Ovary (tissue), 9 donors: ENCODE data around the gene IGDCC3. TPM values are rescaled to one million over a fixed set of nuclear protein-coding genes. Genes with fewer than 3 reads are reported as not detected.

Experiments used
- DNase-seq, 5 donors: peaks; one replicate each; pipeline ENCODE4 v3.0.0-alpha.2; 2019 to 2020
- H3K27ac ChIP-seq, 2 donors: fragments of 200-600 bp; one replicate each; pipeline versions ENCODE4 v1.5.1 to v1.8.0; 2019 to 2022
- H3K27me3 ChIP-seq: fragments of 200-600 bp; one replicate; pipeline ENCODE4 v1.8.0; 2022
- H3K36me3 ChIP-seq: fragments of 200-600 bp; sonication (generic); one replicate; pipeline ENCODE4 v1.5.1; 2019
- H3K4me1 ChIP-seq: one replicate; pipeline ENCODE4 v1.8.1; 2013; ENCODE audit warnings: mild to moderate bottlenecking, moderate library complexity; ENCODE audit not compliant: insufficient read depth
- H3K4me3 ChIP-seq: fragments of 200-600 bp; sonication (generic); one replicate; pipeline ENCODE4 v1.5.1; 2017
- H3K9me3 ChIP-seq, 2 donors: fragments of 200-600 bp in 1 of 2; sonication (generic) in 1 of 2; one replicate each; pipeline versions ENCODE4 v1.5.1 to v1.8.1; 2013 to 2019; ENCODE audit warnings: mild to moderate bottlenecking in 1 of 2, moderate library complexity in 1 of 2
- EP300 ChIP-seq: sonication (generic); formaldehyde crosslinking; IDR thresholded peaks from one replicate; pipeline ENCODE4 v1.6.1; 2017; ENCODE audit warnings: antibody characterized with exemption
- POLR2A ChIP-seq: fragments of 450-650 bp; IDR thresholded peaks from one replicate; pipeline ENCODE4 v1.6.1; 2017; ENCODE audit warnings: antibody characterized with exemption, mild to moderate bottlenecking, moderate library complexity
- WGBS, 3 donors: extraction: QIAGEN DNeasy Blood & Tissue Kit in 1 of 3; methylation state at CpG; one replicate each; pipeline versions ENCODE4 v1.1.5 to v1.1.7; 2013 to 2017; 5-methylcytosine and 5-hydroxymethylcytosine counted together
- intact Hi-C, 4 donors: fragments of 100-400 bp; cut with DNase I; formaldehyde crosslinking; loops; one replicate each; pipeline versions ENCODE4 v1.11.0 to v1.15.1; 2022 to 2023
- polyA plus RNA-seq, 2 donors: library from polyadenylated mRNA; stranded (reverse); fragments of 200-250 nt in 1 of 2; fragments of 350-450 nt in 1 of 2; fragmentation: Illumina TruSeq in 1 of 2; extraction: RNeasy Lipid Tissue Mini Kit (QIAGEN cat#74804) in 1 of 2; gene quantifications; one replicate each; pipeline ENCODE4 v1.2.3, GENCODE V29; 2013 to 2014
- total RNA-seq, 7 donors: library from RNA; depleted of rRNA in 2 of 7; stranded (reverse); fragments of >200 nt in 2 of 7; fragmentation: NEBNext Ultra II Directional in 3 of 7; extraction: Animal tissue kit (Norgen Biotek cat#: 25700) in 3 of 7; gene quantifications; one replicate each; pipeline versions ENCODE4 v1.1.0 to v1.2.4, GENCODE V29; 2016 to 2023
- TF ChIP-seq, protein P1 (sequence below), 3 donors: fragments of 450-650 bp in 2 of 3; fragments of 200-600 bp in 1 of 3; IDR thresholded peaks; one replicate each; pipeline versions ENCODE4 v1.5.1 to v1.8.0; 2016 to 2022; ENCODE audit warnings: antibody characterized with exemption in 3 of 3, mild to moderate bottlenecking in 1 of 3
- donor health status: DM: no; HTN: no; CAD: no; lungs with moderate emphysema.
- donor health status: DM: no; HTN: no; CAD: no.
- donor health status: Bipolar disorder and iron deficiency.
- donor health status: DM: yes; HTN: yes; CAD: no.
- donor health status: DM: no; HTN: no; CAD: no.
- donor health status: DM: yes; HTN: yes; CAD: no.

The IGDCC3 gene
- total and polyA plus RNA-seq, 9 donors: 0.11 to 1.8 (median 0.74) TPM

DNA sequence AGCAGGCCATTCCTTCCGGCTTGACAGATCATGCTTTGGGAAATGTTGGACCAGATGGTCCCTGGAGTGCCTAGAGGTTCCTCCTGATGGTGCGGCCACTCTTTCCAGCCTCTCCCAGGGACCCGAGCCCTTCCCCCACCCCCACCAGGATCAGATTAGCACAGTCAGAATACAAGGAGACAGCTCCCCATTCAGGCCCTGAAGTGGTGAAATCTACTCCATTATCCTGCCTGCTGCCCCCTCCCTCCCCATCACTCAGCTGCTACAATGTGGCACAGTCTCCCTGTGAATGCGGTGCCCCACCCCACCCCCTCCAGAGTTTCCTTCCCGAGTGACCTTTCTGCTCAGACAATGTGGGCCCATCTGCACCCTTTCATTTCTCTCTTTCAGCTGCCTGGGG is 43.9 kb downstream of the IGDCC3 start:
- no peak for TF ChIP-seq EP300
- TF ChIP-seq POLR2A: no peak
- TF ChIP-seq, protein P1, sequence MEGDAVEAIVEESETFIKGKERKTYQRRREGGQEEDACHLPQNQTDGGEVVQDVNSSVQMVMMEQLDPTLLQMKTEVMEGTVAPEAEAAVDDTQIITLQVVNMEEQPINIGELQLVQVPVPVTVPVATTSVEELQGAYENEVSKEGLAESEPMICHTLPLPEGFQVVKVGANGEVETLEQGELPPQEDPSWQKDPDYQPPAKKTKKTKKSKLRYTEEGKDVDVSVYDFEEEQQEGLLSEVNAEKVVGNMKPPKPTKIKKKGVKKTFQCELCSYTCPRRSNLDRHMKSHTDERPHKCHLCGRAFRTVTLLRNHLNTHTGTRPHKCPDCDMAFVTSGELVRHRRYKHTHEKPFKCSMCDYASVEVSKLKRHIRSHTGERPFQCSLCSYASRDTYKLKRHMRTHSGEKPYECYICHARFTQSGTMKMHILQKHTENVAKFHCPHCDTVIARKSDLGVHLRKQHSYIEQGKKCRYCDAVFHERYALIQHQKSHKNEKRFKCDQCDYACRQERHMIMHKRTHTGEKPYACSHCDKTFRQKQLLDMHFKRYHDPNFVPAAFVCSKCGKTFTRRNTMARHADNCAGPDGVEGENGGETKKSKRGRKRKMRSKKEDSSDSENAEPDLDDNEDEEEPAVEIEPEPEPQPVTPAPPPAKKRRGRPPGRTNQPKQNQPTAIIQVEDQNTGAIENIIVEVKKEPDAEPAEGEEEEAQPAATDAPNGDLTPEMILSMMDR (IDR thresholded peaks at IDR 0.05): no peak
- H3K27ac ChIP-seq: no peak overlapping the region
- intact Hi-C loops: loop anchor here in 1 of 4 donors (5.0 kb wide), 1 partner anchor 43 kb away; the partner anchor contains the start of gene IGDCC3
- no peak overlapping the region for H3K4me3 ChIP-seq
- DNase-seq: no peak
- peaks cover 2% of the 10 kb centered on the region for H3K4me1 ChIP-seq
- H3K27me3 ChIP-seq: no peaks in the 10 kb centered on the region
- no peaks in the 10 kb centered on the region for H3K36me3 ChIP-seq
- WGBS, 3 donors: 77 to 84% (median 80%) methylated on average over 5 of the region's 5 CpGs
- H3K9me3 ChIP-seq: no peaks in the 10 kb centered on the region

DNA sequence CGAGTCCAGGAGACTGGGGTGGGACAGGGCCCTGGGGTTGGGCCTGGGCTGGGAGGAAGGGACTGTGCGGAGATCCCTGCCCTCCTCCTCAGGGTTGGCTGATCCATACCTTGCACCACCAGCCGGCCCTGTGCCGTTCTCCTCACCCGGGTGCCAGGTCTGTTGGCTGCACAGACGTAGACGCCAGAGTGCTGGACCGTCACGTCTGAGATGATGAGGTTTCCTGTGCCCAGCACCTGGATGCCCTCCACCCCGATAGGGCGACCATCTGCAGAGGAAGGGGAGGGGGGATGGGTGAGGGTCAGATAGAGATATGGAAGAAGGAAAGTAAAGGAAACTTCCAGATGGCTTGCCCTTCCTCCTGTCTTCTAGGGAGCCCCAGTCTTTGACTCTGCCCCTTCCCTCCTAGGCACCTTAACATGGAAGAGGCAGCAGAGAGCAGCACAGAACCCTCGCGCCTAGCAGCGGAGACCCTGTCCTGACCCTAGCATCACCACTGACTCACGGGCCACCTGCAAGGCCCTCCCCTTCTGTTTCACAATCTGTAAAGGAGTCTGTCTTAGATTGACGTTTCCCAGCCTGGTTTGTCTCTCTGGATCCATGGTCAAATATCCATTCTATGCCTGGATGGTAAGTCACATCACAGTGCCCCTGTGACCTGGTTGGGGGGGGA is 44.5 kb downstream of the IGDCC3 start:
- Histone ChIP-seq H3K9me3 (no peaks in the 10 kb centered on the region), H3K27me3 (no peaks in the 10 kb centered on the region), H3K4me1 (peaks cover 2% of the 10 kb centered on the region), H3K27ac (no peak overlapping the region), H3K4me3 (no peak overlapping the region), H3K36me3 (no peaks in the 10 kb centered on the region)
- intact Hi-C loops: loop anchor here in 1 of 4 donors (5.0 kb wide), 1 partner anchor 44 kb away; the partner anchor contains the start of gene IGDCC3
- no peak for DNase-seq
- 81 to 87% (median 86%) methylated on average over 16 of the region's 16 CpGs for WGBS, 3 donors
- TF ChIP-seq POLR2A (no peak), EP300 (no peak)
- TF ChIP-seq, protein P1 (IDR thresholded peaks at IDR 0.05): no peak

DNA sequence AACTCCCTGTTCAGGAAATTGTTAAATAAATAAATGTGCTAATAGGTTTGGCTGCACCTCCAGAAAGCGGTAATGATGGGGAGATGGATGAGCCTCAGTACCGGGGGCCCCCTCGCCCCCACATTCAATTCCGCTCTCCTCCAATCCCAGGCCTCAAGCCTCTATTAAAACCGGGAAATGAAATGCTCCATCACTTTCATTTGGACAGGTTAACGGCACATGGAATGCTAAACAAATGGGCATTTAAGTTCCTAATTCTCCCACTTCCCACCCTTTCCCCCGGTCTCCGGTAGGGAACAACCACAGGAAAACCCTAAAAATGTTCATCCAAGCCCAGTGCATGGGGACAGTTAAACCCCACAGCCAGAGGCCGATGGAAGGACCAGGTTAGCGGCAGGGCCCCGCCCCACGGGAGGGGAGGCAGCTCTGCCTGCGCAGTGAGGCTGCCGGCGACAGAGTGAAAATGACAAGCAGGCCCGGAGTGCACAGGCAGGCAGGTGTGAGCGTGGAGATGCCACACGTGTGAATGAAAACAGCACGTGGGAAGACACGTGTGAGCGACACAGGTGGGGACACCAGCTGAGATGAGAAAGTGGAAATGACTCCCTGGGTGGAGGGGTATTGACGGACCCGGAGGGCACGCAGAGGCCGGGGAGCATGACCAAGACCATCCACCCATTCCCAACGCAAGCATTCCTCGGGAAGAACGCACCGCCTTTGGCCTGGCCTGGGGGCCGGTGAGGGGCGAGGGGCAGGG is 45.2 kb downstream of the IGDCC3 start:
- no peak for DNase-seq
- Histone ChIP-seq H3K27me3 (no peaks in the 10 kb centered on the region), H3K4me1 (peaks cover 2% of the 10 kb centered on the region), H3K4me3 (no peak overlapping the region), H3K36me3 (no peaks in the 10 kb centered on the region), H3K9me3 (no peaks in the 10 kb centered on the region), H3K27ac (no peak overlapping the region)
- TF ChIP-seq EP300 (no peak), POLR2A (no peak)
- TF ChIP-seq, protein P1 (IDR thresholded peaks at IDR 0.05): no peak
- intact Hi-C loops: loop anchor here in 1 of 4 donors (5.0 kb wide), 1 partner anchor 45 kb away; the partner anchor contains the start of gene IGDCC3
- WGBS, 3 donors: 86 to 88% (median 87%) methylated on average over 29 to 31 of the region's 31 CpGs

DNA sequence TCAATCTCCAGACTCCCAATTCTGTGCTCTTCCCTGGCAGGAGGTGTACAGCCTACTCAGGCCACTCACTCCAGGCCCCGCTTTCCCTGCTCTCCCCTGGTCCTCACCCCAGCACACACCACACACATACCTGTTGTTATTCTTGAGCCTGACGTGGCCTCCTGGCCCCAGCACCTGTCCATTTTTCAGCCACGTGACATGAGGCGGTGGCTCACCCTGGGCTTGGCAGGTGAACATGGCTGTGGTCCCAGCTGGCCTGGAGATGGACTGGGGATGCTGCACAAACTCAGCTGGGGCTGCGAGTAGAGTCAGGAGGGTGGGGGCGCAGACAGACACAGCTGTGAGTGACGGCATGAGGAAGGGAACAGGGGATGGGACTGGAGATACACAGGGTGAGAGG is 46.0 kb downstream of the IGDCC3 start:
- intact Hi-C loops: loop anchor here in 1 of 4 donors (5.0 kb wide), 1 partner anchor 45 kb away; the partner anchor contains the start of gene IGDCC3
- H3K36me3 ChIP-seq: no peaks in the 10 kb centered on the region
- H3K27ac ChIP-seq: no peak overlapping the region
- H3K4me3 ChIP-seq: no peak overlapping the region
- no peaks in the 10 kb centered on the region for H3K27me3 ChIP-seq
- WGBS, 3 donors: 74 to 93% (median 80%) methylated on average over 6 to 7 of the region's 7 CpGs
- peaks cover 2% of the 10 kb centered on the region for H3K4me1 ChIP-seq
- no peak for TF ChIP-seq EP300
- TF ChIP-seq, protein P1 (IDR thresholded peaks at IDR 0.05): no peak
- no peak for TF ChIP-seq POLR2A
- H3K9me3 ChIP-seq: no peaks in the 10 kb centered on the region
- no peak for DNase-seq
